ENCODE results near the gene SEL1L.

SEL1L gene

DNA sequence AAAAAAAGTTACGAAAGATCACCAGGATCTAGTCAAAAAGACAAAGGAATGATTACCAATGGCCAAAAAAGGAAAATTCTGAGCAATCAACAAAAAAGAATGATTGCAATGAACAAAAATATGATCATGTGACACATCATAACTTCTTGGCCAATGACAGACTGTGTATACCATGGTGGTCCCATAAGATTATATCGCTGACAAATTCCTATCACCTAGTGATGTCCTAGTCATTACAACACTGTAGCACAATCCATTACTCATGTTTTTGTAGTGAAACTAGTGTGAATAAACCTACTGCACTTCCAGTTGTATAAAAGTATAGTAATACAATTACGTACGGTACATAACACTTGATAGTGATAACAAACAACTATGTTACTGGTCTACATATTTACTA, 12.3 kb downstream of the SEL1L start:
- no peaks in the 10 kb centered on the region for H3K27me3 ChIP-seq (ENCODE audit: control insufficient read depth in 1 of 2, insufficient read depth in 1 of 2, low read length in 2 of 2)
- H3K4me2 ChIP-seq (ENCODE audit: low read length, poor library complexity, severe bottlenecking): no peak overlapping the region
- H2BK15ac ChIP-seq (ENCODE audit: low read depth, poor library complexity, severe bottlenecking): no peak overlapping the region
- WGBS: 100% methylated on average over 2 of the region's 4 CpGs
- no peak for DNase-seq
- H3K14ac ChIP-seq (ENCODE audit: low read length in 2 of 2): no peak overlapping the region
- H2BK5ac ChIP-seq (ENCODE audit: low read depth, low read length, poor library complexity, severe bottlenecking): no peak overlapping the region
- H4K91ac ChIP-seq (ENCODE audit: low read length): no peak overlapping the region
- H3K79me1 ChIP-seq (replicated peaks; ENCODE audit: low read length, poor library complexity, severe bottlenecking): peaks cover 18% of the 10 kb centered on the region
- H2BK120ac ChIP-seq (ENCODE audit: low read depth, low read length): no peak overlapping the region
- no peak overlapping the region for H2AFZ ChIP-seq (ENCODE audit: low read depth, low read length)
- H3K4me3 ChIP-seq (ENCODE audit: insufficient read depth in 1 of 2, low read depth in 1 of 2, low read length in 2 of 2): no peak overlapping the region
- no peak overlapping the region for H3K27ac ChIP-seq (ENCODE audit: low read length, poor library complexity, severe bottlenecking)
- no peak overlapping the region for H3K4ac ChIP-seq (ENCODE audit: low read depth in 1 of 2, low read length in 2 of 2)
- no peak overlapping the region for H3K23ac ChIP-seq (ENCODE audit: low read length in 2 of 2)
- no peaks in the 10 kb centered on the region for H3K9me3 ChIP-seq (ENCODE audit: control insufficient read depth, low read length)
- no peak overlapping the region for H2AK5ac ChIP-seq (ENCODE audit: low read length, severe bottlenecking)
- H3K4me1 ChIP-seq (ENCODE audit: control insufficient read depth, insufficient read depth, low read depth, low read length): no peaks in the 10 kb centered on the region
- no peak overlapping the region for H3K9ac ChIP-seq (ENCODE audit: low read length)
- H4K8ac ChIP-seq (ENCODE audit: low read length): no peak overlapping the region
- H3K36me3 ChIP-seq (ENCODE audit: control insufficient read depth in 1 of 2, insufficient read depth in 2 of 2, low read depth in 1 of 2, low read length in 2 of 2): peaks cover 4 to 63% of the 10 kb centered on the region in 2 experiments
- no peak overlapping the region for H3K18ac ChIP-seq (ENCODE audit: low read depth in 1 of 2, low read length in 2 of 2)
- H2BK12ac ChIP-seq (ENCODE audit: low read length in 2 of 2): no peak overlapping the region

DNA sequence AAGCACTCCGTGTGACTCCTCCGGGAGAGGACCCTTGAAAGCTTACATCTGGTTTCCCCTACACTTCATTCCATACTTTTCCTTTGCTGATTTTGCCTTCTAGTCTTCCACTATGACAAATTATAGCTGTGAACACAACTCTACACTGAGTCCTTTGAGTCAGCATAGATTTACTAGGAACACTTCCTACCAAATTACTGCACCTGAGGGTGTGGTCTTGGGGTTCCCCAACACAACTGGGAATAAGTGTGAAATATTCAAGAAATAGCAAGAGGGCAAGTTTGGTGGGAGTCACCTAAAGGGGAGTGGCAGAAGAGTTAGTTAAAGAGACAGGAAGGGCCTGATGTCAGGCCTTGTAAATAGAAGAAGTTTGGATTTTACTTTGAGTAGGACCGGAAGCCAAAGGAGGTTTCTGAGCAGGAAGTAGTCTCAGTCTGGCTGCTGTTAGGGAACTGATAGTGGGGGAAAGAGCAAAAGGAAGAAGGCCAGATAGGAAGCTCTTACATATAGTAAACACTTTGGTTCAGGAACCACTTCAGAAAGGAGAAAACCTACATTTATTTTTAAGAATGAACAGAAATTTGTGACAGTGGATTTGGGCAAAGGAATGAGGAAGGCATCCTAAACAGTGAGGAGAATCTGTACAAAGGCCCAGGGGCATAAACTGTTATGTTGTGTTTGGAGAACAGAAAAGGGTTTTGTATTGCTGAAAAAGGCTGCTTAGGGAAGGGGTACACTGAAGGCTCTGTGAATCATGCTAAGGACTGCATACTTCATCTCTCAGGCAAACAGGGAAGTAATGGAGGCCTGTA, 14.2 kb downstream of the SEL1L start:
- no peaks in the 10 kb centered on the region for H3K4me1 ChIP-seq (ENCODE audit: control insufficient read depth, insufficient read depth, low read depth, low read length)
- no peak overlapping the region for H3K27ac ChIP-seq (ENCODE audit: low read length, poor library complexity, severe bottlenecking)
- no peak overlapping the region for H2BK12ac ChIP-seq (ENCODE audit: low read length in 2 of 2)
- no peak overlapping the region for H3K23ac ChIP-seq (ENCODE audit: low read length in 2 of 2)
- H3K4ac ChIP-seq (ENCODE audit: low read depth in 1 of 2, low read length in 2 of 2): peak overlapping the region in 1 of 2 experiments; percentile 13
- DNase-seq: peak; percentile 35
- H2AK5ac ChIP-seq (ENCODE audit: low read length, severe bottlenecking): no peak overlapping the region
- no peak overlapping the region for H3K4me2 ChIP-seq (ENCODE audit: low read length, poor library complexity, severe bottlenecking)
- no peak overlapping the region for H2BK120ac ChIP-seq (ENCODE audit: low read depth, low read length)
- H2BK15ac ChIP-seq (ENCODE audit: low read depth, poor library complexity, severe bottlenecking): no peak overlapping the region
- H3K27me3 ChIP-seq (ENCODE audit: control insufficient read depth in 1 of 2, insufficient read depth in 1 of 2, low read length in 2 of 2): no peaks in the 10 kb centered on the region
- peaks cover 25% of the 10 kb centered on the region for H3K79me1 ChIP-seq (replicated peaks; ENCODE audit: low read length, poor library complexity, severe bottlenecking)
- H3K18ac ChIP-seq (ENCODE audit: low read depth in 1 of 2, low read length in 2 of 2): peak overlapping the region in 1 of 2 experiments; percentile 52
- no peak overlapping the region for H3K9ac ChIP-seq (ENCODE audit: low read length)
- H2BK5ac ChIP-seq (ENCODE audit: low read depth, low read length, poor library complexity, severe bottlenecking): no peak overlapping the region
- no peak overlapping the region for H4K8ac ChIP-seq (ENCODE audit: low read length)
- WGBS: 35% methylated on average over 3 of the region's 3 CpGs
- peaks cover under 1 to 46% of the 10 kb centered on the region in 2 experiments for H3K36me3 ChIP-seq (ENCODE audit: control insufficient read depth in 1 of 2, insufficient read depth in 2 of 2, low read depth in 1 of 2, low read length in 2 of 2)
- H3K4me3 ChIP-seq (ENCODE audit: insufficient read depth in 1 of 2, low read depth in 1 of 2, low read length in 2 of 2): no peak overlapping the region
- H4K91ac ChIP-seq (ENCODE audit: low read length): peak overlapping the region; percentile 9
- H3K14ac ChIP-seq (ENCODE audit: low read length in 2 of 2): no peak overlapping the region
- H2AFZ ChIP-seq (ENCODE audit: low read depth, low read length): no peak overlapping the region
- H3K9me3 ChIP-seq (ENCODE audit: control insufficient read depth, low read length): no peaks in the 10 kb centered on the region

DNA sequence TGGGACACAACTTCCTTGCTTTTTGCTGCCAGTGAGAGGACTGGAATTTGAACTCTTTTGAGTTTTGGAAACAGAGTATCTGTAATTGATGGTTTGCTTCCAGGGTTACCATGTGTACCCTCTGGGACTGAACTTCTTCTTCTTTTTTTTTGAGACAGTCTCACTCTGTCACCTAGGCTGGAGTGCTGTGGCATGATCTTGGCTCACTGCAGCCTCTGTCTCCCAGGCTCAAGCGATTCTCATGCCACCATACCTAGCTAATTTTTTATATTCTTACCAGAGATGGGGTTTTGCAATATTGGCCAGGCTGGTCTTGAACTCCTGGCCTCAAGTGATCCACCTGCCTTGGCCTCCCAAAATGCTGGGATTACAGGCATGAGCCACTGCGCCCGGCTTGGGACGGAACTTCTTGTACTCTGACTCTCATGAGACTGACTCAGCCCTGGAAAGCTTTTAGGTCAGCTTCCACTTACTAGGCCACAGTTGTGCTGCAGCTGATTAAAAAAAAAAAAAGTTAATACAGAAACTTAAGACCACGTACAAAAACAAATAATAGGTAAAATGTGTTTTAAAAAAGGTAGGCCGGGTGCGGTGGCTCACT, 15.8 kb downstream of the SEL1L start:
- Histone ChIP-seq H2BK5ac (ENCODE audit: low read depth, low read length, poor library complexity, severe bottlenecking) (no peak overlapping the region), H3K4me3 (ENCODE audit: insufficient read depth in 1 of 2, low read depth in 1 of 2, low read length in 2 of 2) (peak overlapping the region in 1 of 2 experiments; percentile 40), H3K23ac (ENCODE audit: low read length in 2 of 2) (no peak overlapping the region), H3K79me1 (replicated peaks; ENCODE audit: low read length, poor library complexity, severe bottlenecking) (peaks cover 25% of the 10 kb centered on the region), H3K14ac (ENCODE audit: low read length in 2 of 2) (no peak overlapping the region), H3K9ac (ENCODE audit: low read length) (peak overlapping the region; percentile 84), H3K4me1 (ENCODE audit: control insufficient read depth, insufficient read depth, low read depth, low read length) (no peaks in the 10 kb centered on the region), H2AFZ (ENCODE audit: low read depth, low read length) (no peak overlapping the region), H2BK12ac (ENCODE audit: low read length in 2 of 2) (no peak overlapping the region), H3K4ac (ENCODE audit: low read depth in 1 of 2, low read length in 2 of 2) (peak overlapping the region in 1 of 2 experiments; percentile 20), H3K36me3 (ENCODE audit: control insufficient read depth in 1 of 2, insufficient read depth in 2 of 2, low read depth in 1 of 2, low read length in 2 of 2) (peaks cover 7 to 39% of the 10 kb centered on the region in 2 experiments), H3K4me2 (ENCODE audit: low read length, poor library complexity, severe bottlenecking) (no peak overlapping the region), H3K9me3 (ENCODE audit: control insufficient read depth, low read length) (no peaks in the 10 kb centered on the region), H2BK120ac (ENCODE audit: low read depth, low read length) (no peak overlapping the region), H3K18ac (ENCODE audit: low read depth in 1 of 2, low read length in 2 of 2) (no peak overlapping the region), H2BK15ac (ENCODE audit: low read depth, poor library complexity, severe bottlenecking) (no peak overlapping the region), H3K27me3 (ENCODE audit: control insufficient read depth in 1 of 2, insufficient read depth in 1 of 2, low read length in 2 of 2) (no peaks in the 10 kb centered on the region), H4K91ac (ENCODE audit: low read length) (no peak overlapping the region), H4K8ac (ENCODE audit: low read length) (no peak overlapping the region), H2AK5ac (ENCODE audit: low read length, severe bottlenecking) (no peak overlapping the region), H3K27ac (ENCODE audit: low read length, poor library complexity, severe bottlenecking) (peak overlapping the region; percentile 17)
- DNase-seq: peak; percentile 70
- 53% methylated on average over 4 of the region's 7 CpGs for WGBS
